A673 (cell line): ENCODE measurements around the gene SPON2.

Experiments used
- EZH2 ChIP-seq: fragments of 200-600 bp; sonication (generic); IDR thresholded peaks from 2 replicates; pipeline ENCODE4 v1.6.1; 2017; ENCODE audit warnings: borderline replicate concordance, low read depth, mild to moderate bottlenecking, mixed read lengths, antibody characterized with exemption, low read length; ENCODE audit not compliant: poor library complexity, severe bottlenecking
- TF ChIP-seq, protein P1 (sequence below): fragments of 300-800, 200-600 bp; sonication (generic); conservative IDR thresholded peaks from 2 replicates; pipeline ENCODE4 v1.5.1; 2017; ENCODE audit warnings: low read depth, mild to moderate bottlenecking, antibody characterized with exemption, low read length, moderate library complexity, mixed read lengths

DNA sequence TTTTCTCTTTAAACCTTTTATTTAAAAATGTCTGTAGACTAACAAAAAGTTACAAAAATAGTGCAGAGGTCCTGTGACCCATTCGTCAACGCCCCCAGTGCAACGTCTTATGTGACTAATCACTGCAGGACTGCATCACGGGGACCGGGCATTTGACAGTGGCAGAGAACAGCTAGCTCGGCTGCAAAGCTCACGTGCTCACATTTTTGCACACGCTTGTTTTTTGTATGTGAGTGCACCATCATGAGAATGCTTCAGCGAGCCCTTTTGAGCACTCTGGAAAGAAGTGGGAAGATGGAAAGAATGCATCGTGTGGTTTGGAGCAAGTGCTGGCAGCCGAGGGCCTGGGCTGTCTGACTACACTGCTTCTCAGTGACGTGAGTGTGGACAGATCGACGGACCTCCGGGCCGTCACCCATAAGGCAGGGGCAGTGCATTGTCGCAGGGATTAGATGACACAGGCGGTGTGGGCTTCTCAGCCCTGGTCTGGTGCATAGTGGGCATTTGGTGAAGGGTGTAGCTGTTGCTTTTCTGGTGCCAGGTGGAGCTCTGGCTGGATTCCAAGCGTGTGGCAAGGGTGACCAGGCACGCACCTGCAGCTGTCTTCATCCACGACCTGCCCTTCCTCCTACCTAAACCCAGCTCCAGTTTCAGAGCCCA lies 17.7 kb downstream of the SPON2 start:
- TF ChIP-seq, protein P1, sequence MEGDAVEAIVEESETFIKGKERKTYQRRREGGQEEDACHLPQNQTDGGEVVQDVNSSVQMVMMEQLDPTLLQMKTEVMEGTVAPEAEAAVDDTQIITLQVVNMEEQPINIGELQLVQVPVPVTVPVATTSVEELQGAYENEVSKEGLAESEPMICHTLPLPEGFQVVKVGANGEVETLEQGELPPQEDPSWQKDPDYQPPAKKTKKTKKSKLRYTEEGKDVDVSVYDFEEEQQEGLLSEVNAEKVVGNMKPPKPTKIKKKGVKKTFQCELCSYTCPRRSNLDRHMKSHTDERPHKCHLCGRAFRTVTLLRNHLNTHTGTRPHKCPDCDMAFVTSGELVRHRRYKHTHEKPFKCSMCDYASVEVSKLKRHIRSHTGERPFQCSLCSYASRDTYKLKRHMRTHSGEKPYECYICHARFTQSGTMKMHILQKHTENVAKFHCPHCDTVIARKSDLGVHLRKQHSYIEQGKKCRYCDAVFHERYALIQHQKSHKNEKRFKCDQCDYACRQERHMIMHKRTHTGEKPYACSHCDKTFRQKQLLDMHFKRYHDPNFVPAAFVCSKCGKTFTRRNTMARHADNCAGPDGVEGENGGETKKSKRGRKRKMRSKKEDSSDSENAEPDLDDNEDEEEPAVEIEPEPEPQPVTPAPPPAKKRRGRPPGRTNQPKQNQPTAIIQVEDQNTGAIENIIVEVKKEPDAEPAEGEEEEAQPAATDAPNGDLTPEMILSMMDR, result no peak
- TF ChIP-seq EZH2, result no peak
